SU-DHL-6 (cell line): ENCODE data around the gene SPTLC3.

Experiments used
- CTCF ChIP-seq: fragments of 200-600 bp; sonication (generic); IDR thresholded peaks from one replicate; pipeline ENCODE4 v1.5.1; 2017; ENCODE audit warnings: antibody characterized with exemption, mild to moderate bottlenecking, low read length, moderate library complexity; ENCODE audit not compliant: insufficient read depth, poor library complexity, severe bottlenecking
- EZH2phosphoT487 ChIP-seq: fragments of 200-600 bp; sonication (generic), shearing (Covaris generic); conservative IDR thresholded peaks from 2 replicates; pipeline ENCODE4 v1.6.1; 2018; ENCODE audit warnings: mild to moderate bottlenecking, antibody characterized with exemption, low read length, moderate library complexity, mixed read lengths

- TF ChIP-seq CTCF, result no peak
- TF ChIP-seq EZH2phosphoT487, result no peak
Observed at GRCh38 chr20:13148402-13148801, 139.6 kb downstream of the SPTLC3 start.
